Body of pancreas (tissue), 4 donors: Measurements from ENCODE around the gene NIT2. TPM values are rescaled to one million over a fixed set of nuclear protein-coding genes. Genes with fewer than 3 reads are reported as not detected.

Source experiments
- ATAC-seq: fragments of 150-250 bp; one replicate; pipeline ENCODE4 v1.9.1; 2016
- DNase-seq, 4 donors: peaks; one replicate each; pipeline ENCODE4 v3.0.0-alpha.2; 2019
- H3K27ac ChIP-seq, 4 donors: fragments of 200-600 bp; sonication (generic); 1 replicate in 3 of 4; 2 replicates in 1 of 4; pipeline versions ENCODE4 v1.5.1 to v1.6.1; 2016 to 2019; ENCODE audit warnings: mild to moderate bottlenecking in 1 of 4, mixed read lengths in 1 of 4, moderate library complexity in 1 of 4
- H3K27me3 ChIP-seq, 2 donors: fragments of 200-600 bp; sonication (generic); one replicate each; pipeline ENCODE4 v1.6.0; 2016; ENCODE audit warnings: mild to moderate bottlenecking in 1 of 2
- H3K36me3 ChIP-seq, 2 donors: fragments of 200-600 bp; sonication (generic); replicated peaks in 1 of 2; 2 replicates each; pipeline ENCODE4 v1.5.1; 2016; ENCODE audit warnings: low read depth in 2 of 2; ENCODE audit not compliant: insufficient read depth in 1 of 2
- H3K4me1 ChIP-seq: fragments of 200-600 bp; sonication (generic); one replicate; pipeline ENCODE4 v1.6.0; 2016
- H3K4me3 ChIP-seq, 2 donors: fragments of 200-600 bp; sonication (generic); 1 replicate in 1 of 2; 2 replicates in 1 of 2; pipeline ENCODE4 v1.5.1; 2016 to 2019
- H3K9me3 ChIP-seq, 3 donors: fragments of 200-600 bp; sonication (generic); 1 replicate in 2 of 3; 2 replicates in 1 of 3; pipeline ENCODE4 v1.5.1; 2016
- POLR2A ChIP-seq, 3 donors: fragments of 450-650 bp; IDR thresholded peaks; one replicate each; pipeline ENCODE4 v1.6.1; 2016; ENCODE audit warnings: antibody characterized with exemption in 3 of 3, mild to moderate bottlenecking in 2 of 3
- WGBS, 2 donors: methylation state at CpG; one replicate each; pipeline ENCODE4 v1.1.5; 2017; 5-methylcytosine and 5-hydroxymethylcytosine counted together
- intact Hi-C: fragments of 100-400 bp; cut with DNase I; formaldehyde crosslinking; loops from one replicate; pipeline ENCODE4 v1.15.1; 2023
- total RNA-seq, 2 donors: library from RNA; depleted of rRNA; stranded (reverse); fragments of >200 nt; gene quantifications; one replicate each; pipeline ENCODE4 v1.1.0, GENCODE V29; 2016
- TF ChIP-seq, protein P1 (sequence below), 7 experiments: fragments of 450-650 bp in 4 of 7; fragments of 200-600 bp in 3 of 7; sonication (generic) in 3 of 7; IDR thresholded peaks; one replicate each; pipeline ENCODE4 v1.5.1; 2016 to 2019; ENCODE audit warnings: antibody characterized with exemption in 7 of 7

NIT2 gene
- total RNA-seq, 2 donors from 2014 or later = 21.5 to 32.6 TPM

DNA sequence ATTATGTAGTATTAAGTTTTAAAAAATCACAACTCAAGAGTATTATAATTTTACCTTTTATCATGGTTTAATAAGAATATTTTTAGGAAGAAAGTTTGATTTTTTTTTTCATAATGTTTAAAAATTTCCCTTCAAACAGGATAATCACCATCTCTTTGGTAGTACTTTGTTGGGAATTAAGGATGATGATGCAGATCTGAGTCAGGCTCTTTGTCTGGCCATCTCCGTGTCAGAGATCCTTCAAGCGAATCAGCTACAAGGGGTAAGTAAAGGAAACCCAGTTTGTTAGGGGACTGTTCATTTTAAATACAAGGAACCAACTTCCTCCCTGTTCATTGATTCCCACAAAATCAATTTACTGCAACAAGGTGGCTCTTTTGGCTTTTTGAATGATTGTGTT lies 36.8 kb upstream of the NIT2 start:
- ATAC-seq = no peak
- no peak overlapping the region for H3K27ac ChIP-seq
- no peak for DNase-seq
- no peaks in the 10 kb centered on the region for H3K27me3 ChIP-seq
- no peak overlapping the region for H3K4me3 ChIP-seq
- TF ChIP-seq POLR2A (IDR thresholded peaks at IDR 0.05) = no peak
- TF ChIP-seq, protein P1, sequence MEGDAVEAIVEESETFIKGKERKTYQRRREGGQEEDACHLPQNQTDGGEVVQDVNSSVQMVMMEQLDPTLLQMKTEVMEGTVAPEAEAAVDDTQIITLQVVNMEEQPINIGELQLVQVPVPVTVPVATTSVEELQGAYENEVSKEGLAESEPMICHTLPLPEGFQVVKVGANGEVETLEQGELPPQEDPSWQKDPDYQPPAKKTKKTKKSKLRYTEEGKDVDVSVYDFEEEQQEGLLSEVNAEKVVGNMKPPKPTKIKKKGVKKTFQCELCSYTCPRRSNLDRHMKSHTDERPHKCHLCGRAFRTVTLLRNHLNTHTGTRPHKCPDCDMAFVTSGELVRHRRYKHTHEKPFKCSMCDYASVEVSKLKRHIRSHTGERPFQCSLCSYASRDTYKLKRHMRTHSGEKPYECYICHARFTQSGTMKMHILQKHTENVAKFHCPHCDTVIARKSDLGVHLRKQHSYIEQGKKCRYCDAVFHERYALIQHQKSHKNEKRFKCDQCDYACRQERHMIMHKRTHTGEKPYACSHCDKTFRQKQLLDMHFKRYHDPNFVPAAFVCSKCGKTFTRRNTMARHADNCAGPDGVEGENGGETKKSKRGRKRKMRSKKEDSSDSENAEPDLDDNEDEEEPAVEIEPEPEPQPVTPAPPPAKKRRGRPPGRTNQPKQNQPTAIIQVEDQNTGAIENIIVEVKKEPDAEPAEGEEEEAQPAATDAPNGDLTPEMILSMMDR (IDR thresholded peaks at IDR 0.05) = no peak
- no peaks in the 10 kb centered on the region for H3K9me3 ChIP-seq
- H3K4me1 ChIP-seq = peaks cover 10% of the 10 kb centered on the region
- WGBS, 2 donors = 83 to 90% methylated on average over 2 of the region's 2 CpGs
- H3K36me3 ChIP-seq = peaks cover 0 to 14% of the 10 kb centered on the region in 2 donors
- intact Hi-C loops = no loop called here

GRCh38 chr3:100299016-100299415 lies 35.5 kb upstream of the NIT2 start:
- ATAC-seq (no peak), DNase-seq (no peak)
- intact Hi-C loops = no loop called here
- 70 to 89% methylated on average over 4 of the region's 4 CpGs for WGBS, 2 donors
- Histone ChIP-seq H3K4me3 (no peak overlapping the region), H3K4me1 (peaks cover 10% of the 10 kb centered on the region), H3K9me3 (no peaks in the 10 kb centered on the region), H3K27me3 (no peaks in the 10 kb centered on the region), H3K27ac (no peak overlapping the region), H3K36me3 (peaks cover 0 to 14% of the 10 kb centered on the region in 2 donors)
- TF ChIP-seq, protein P1 (IDR thresholded peaks at IDR 0.05) = no peak
- no peak for TF ChIP-seq POLR2A (IDR thresholded peaks at IDR 0.05)

DNA sequence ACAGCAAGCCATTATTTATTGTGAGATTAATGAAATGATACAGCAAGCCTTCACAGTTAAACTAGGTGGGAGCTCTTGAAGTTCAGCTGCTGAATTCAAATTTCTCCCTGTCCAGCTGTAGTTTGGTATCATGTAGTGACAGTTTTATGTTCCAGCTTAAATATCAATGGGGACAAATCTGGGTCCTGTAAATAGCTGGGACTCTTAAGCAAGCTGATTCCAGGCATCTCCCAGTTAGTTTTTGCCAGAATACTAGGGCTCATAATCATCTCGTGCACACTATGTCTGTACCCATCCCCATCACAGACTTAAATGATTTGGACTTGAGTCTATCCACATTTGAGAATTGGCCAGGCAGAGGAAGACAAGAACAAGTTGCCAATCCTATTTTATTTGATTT lies 27.9 kb upstream of the NIT2 start:
- H3K27ac ChIP-seq = no peak overlapping the region
- TF ChIP-seq, protein P1 (IDR thresholded peaks at IDR 0.05) = no peak
- no peak for TF ChIP-seq POLR2A (IDR thresholded peaks at IDR 0.05)
- peaks cover 9 to 16% of the 10 kb centered on the region in 2 donors for H3K36me3 ChIP-seq
- no peak overlapping the region for H3K4me3 ChIP-seq
- intact Hi-C loops = no loop called here
- H3K9me3 ChIP-seq = no peaks in the 10 kb centered on the region
- ATAC-seq = no peak
- H3K4me1 ChIP-seq = no peaks in the 10 kb centered on the region
- no peaks in the 10 kb centered on the region for H3K27me3 ChIP-seq
- DNase-seq = no peak
- 100% methylated on average over 1 of the region's 1 CpG for WGBS, 2 donors

DNA sequence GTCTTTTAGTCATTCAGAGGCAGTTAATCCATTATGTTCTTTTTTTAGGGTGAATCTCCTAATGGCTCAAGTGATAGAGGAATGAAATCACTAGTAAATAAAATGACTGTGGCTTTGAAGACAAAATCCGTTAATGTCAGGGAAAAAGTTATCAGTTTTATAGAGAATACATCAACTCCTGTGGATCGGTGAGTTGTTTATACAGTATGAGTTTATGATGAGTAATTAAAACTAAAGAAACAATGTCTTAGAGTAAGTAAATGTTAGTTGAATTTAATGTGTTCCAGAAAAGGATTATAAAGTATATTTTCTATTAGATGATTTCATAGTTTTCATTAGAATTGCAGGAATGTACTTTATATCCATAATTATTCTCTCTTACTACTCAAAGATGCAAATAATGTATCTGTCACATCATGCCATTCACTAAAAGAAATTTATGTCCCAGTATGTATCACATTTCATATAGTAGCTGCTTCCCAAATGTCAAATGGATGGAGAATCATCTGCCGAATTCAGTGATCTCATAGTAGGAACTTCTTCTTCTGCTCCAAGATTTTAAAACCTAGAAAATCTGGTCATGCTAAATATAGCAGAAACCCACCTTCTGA lies 24.1 kb upstream of the NIT2 start:
- ATAC-seq (no peak), DNase-seq (no peak)
- intact Hi-C loops = no loop called here
- TF ChIP-seq, protein P1 (IDR thresholded peaks at IDR 0.05) = no peak
- TF ChIP-seq POLR2A (IDR thresholded peaks at IDR 0.05) = no peak
- H3K4me3 ChIP-seq = no peak overlapping the region
- H3K9me3 ChIP-seq = no peaks in the 10 kb centered on the region
- H3K27ac ChIP-seq = no peak overlapping the region
- peaks cover 9 to 12% of the 10 kb centered on the region in 2 donors for H3K36me3 ChIP-seq
- no peaks in the 10 kb centered on the region for H3K4me1 ChIP-seq
- no peaks in the 10 kb centered on the region for H3K27me3 ChIP-seq
- 93% methylated on average over 3 of the region's 3 CpGs for WGBS, 2 donors

- TF ChIP-seq POLR2A (IDR thresholded peaks at IDR 0.05) = no peak
- TF ChIP-seq, protein P1 (IDR thresholded peaks at IDR 0.05) = no peak
- intact Hi-C loops = no loop called here
- Histone ChIP-seq H3K4me3 (no peak overlapping the region), H3K9me3 (no peaks in the 10 kb centered on the region), H3K27ac (no peak overlapping the region), H3K27me3 (no peaks in the 10 kb centered on the region), H3K4me1 (no peaks in the 10 kb centered on the region), H3K36me3 (peaks cover 9 to 12% of the 10 kb centered on the region in 2 donors)
- DNase-seq (no peak), ATAC-seq (no peak)
- 39% methylated on average over 2 of the region's 2 CpGs for WGBS, 2 donors
Observed at GRCh38 chr3:100311011-100311410, 23.5 kb upstream of the NIT2 start.
